Measurements from ENCODE around the gene CPNE8.

- TF ChIP-seq CTCF (IDR thresholded peaks at IDR 0.05; ENCODE audit: poor library complexity, severe bottlenecking), result no peak
- no peak for TF ChIP-seq POLR2AphosphoS5 (IDR thresholded peaks at IDR 0.05)
- TF ChIP-seq EP300 (conservative IDR thresholded peaks at IDR 0.05; ENCODE audit: poor library complexity, severe bottlenecking), result no peak
- no peak for TF ChIP-seq EZH2 (IDR thresholded peaks at IDR 0.05; ENCODE audit: borderline replicate concordance, insufficient read depth, low read length, poor library complexity, severe bottlenecking)
- no peak for TF ChIP-seq SMC3 (conservative IDR thresholded peaks at IDR 0.05; ENCODE audit: poor library complexity)
- no peak for TF ChIP-seq TAF1 (IDR thresholded peaks at IDR 0.05; ENCODE audit: low read depth)
- no peak for TF ChIP-seq RAD21 (conservative IDR thresholded peaks at IDR 0.05)
Measured at GRCh38 chr12:38809832-38810231, 95.6 kb downstream of the CPNE8 start.

Data from neural cell (in vitro differentiated cells).